Thyroid gland (tissue), 4 donors: ENCODE results near the gene PVRIG. TPM values are rescaled to one million over a fixed set of nuclear protein-coding genes. Genes with fewer than 3 reads are reported as not detected.
"Not testable (repeated sequence)": the region's sequence is repeated elsewhere in the genome, so short reads cannot be mapped to it uniquely, and the experiment has no call there.

Experiments used
- DNase-seq, 2 donors: peaks; one replicate each; pipeline ENCODE4 v3.0.0-alpha.2; 2019
- H3K27ac ChIP-seq, 3 donors: fragments of 200-600 bp; sonication (generic); 1 replicate in 2 of 3; 2 replicates in 1 of 3; pipeline ENCODE4 v1.5.1; 2016 to 2019; ENCODE audit warnings: mild to moderate bottlenecking in 1 of 3, moderate library complexity in 1 of 3
- H3K27me3 ChIP-seq: fragments of 200-600 bp; sonication (generic); one replicate; pipeline ENCODE4 v1.5.1; 2019
- H3K36me3 ChIP-seq, 2 donors: fragments of 200-600 bp; sonication (generic); one replicate each; pipeline ENCODE4 v1.5.1; 2016 to 2019
- H3K4me1 ChIP-seq, 2 donors: fragments of 200-600 bp; sonication (generic); one replicate each; pipeline ENCODE4 v1.5.1; 2017 to 2019
- H3K4me3 ChIP-seq, 3 donors: fragments of 200-600 bp; sonication (generic); replicated peaks in 1 of 3; 1 replicate in 2 of 3; 2 replicates in 1 of 3; pipeline ENCODE4 v1.5.1; 2016; ENCODE audit warnings: mild to moderate bottlenecking in 1 of 3
- H3K9me3 ChIP-seq: fragments of 200-600 bp; sonication (generic); one replicate; pipeline ENCODE4 v1.5.1; 2017
- POLR2A ChIP-seq, 2 donors: fragments of 450-650 bp; IDR thresholded peaks; one replicate each; pipeline ENCODE4 v1.6.1; 2017; ENCODE audit warnings: antibody characterized with exemption in 2 of 2, mild to moderate bottlenecking in 2 of 2, moderate library complexity in 1 of 2
- WGBS, 2 donors: methylation state at CpG; one replicate each; pipeline ENCODE4 v1.1.5; 2017; 5-methylcytosine and 5-hydroxymethylcytosine counted together
- intact Hi-C: fragments of 100-400 bp; cut with DNase I; formaldehyde crosslinking; loops from one replicate; pipeline ENCODE4 v1.15.1; 2023
- total RNA-seq, 4 donors: library from RNA; depleted of rRNA; stranded (reverse); fragments of >200 nt; gene quantifications; one replicate each; pipeline ENCODE4 v1.2.3, GENCODE V29; 2016
- TF ChIP-seq, protein P1 (sequence below), 6 experiments: fragments of 200-600 bp in 3 of 6; fragments of 450-650 bp in 3 of 6; sonication (generic) in 3 of 6; IDR thresholded peaks; one replicate each; pipeline ENCODE4 v1.5.1; 2016 to 2019; ENCODE audit warnings: antibody characterized with exemption in 6 of 6, mild to moderate bottlenecking in 2 of 6, inconsistent platforms in 1 of 6, moderate library complexity in 1 of 6

Gene PVRIG
- total RNA-seq, 4 donors from 2014 or later, result 0.42 to 2.6 TPM; not detected in 2

DNA sequence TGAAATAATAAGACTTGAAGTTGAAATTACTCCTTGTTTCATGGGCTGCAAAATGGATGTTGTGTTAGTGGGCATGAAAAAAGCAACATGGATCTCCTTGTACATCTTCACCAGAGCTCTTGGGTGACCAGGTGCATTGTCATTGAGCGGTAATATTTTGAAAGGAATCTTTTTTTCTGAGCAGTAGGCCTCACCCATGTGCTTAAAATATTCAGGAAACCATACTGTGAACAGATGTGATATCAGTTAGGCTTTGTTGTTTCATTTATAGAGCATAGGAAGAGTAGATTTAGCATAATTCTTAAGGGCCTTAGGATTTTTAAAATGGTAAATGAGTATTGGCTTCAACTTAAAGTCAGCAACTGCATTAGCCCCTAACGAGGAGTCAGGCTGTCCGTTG, 26.8 kb upstream of the PVRIG start:
- Histone ChIP-seq H3K4me3 (no peak overlapping the region), H3K4me1 (peaks cover 0 to 15% of the 10 kb centered on the region in 2 donors), H3K27me3 (no peaks in the 10 kb centered on the region), H3K36me3 (no peaks in the 10 kb centered on the region), H3K9me3 (no peaks in the 10 kb centered on the region), H3K27ac (no peak overlapping the region)
- intact Hi-C loops, result no loop called here
- no peak for TF ChIP-seq POLR2A (IDR thresholded peaks at IDR 0.05)
- TF ChIP-seq, protein P1, sequence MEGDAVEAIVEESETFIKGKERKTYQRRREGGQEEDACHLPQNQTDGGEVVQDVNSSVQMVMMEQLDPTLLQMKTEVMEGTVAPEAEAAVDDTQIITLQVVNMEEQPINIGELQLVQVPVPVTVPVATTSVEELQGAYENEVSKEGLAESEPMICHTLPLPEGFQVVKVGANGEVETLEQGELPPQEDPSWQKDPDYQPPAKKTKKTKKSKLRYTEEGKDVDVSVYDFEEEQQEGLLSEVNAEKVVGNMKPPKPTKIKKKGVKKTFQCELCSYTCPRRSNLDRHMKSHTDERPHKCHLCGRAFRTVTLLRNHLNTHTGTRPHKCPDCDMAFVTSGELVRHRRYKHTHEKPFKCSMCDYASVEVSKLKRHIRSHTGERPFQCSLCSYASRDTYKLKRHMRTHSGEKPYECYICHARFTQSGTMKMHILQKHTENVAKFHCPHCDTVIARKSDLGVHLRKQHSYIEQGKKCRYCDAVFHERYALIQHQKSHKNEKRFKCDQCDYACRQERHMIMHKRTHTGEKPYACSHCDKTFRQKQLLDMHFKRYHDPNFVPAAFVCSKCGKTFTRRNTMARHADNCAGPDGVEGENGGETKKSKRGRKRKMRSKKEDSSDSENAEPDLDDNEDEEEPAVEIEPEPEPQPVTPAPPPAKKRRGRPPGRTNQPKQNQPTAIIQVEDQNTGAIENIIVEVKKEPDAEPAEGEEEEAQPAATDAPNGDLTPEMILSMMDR (IDR thresholded peaks at IDR 0.05), result no peak
- no peak for DNase-seq
- 77 to 98% methylated on average over 3 of the region's 3 CpGs for WGBS, 2 donors

- Histone ChIP-seq H3K4me1 (peaks cover 0 to 15% of the 10 kb centered on the region in 2 donors), H3K4me3 (no peak overlapping the region), H3K9me3 (no peaks in the 10 kb centered on the region), H3K36me3 (no peaks in the 10 kb centered on the region), H3K27ac (no peak overlapping the region), H3K27me3 (no peaks in the 10 kb centered on the region)
- intact Hi-C loops, result no loop called here
- WGBS, 2 donors, result 75 to 82% methylated on average over 2 of the region's 2 CpGs
- no peak for DNase-seq
- TF ChIP-seq POLR2A (IDR thresholded peaks at IDR 0.05), result no peak
- TF ChIP-seq, protein P1 (IDR thresholded peaks at IDR 0.05), result no peak
These were observed 24.5 kb upstream of the PVRIG start for GRCh38 chr7:100195222-100195621.

- H3K9me3 ChIP-seq, DNase-seq, intact Hi-C loops, H3K36me3 ChIP-seq, H3K27ac ChIP-seq, H3K4me3 ChIP-seq, H3K27me3 ChIP-seq: not testable (repeated sequence)
- WGBS, 2 donors, result 97 to 98% methylated on average over 6 of the region's 6 CpGs
- peaks cover 0 to 15% of the 10 kb centered on the region in 2 donors for H3K4me1 ChIP-seq
These were observed 23.8 kb upstream of the PVRIG start for GRCh38 chr7:100195901-100196322.

DNA sequence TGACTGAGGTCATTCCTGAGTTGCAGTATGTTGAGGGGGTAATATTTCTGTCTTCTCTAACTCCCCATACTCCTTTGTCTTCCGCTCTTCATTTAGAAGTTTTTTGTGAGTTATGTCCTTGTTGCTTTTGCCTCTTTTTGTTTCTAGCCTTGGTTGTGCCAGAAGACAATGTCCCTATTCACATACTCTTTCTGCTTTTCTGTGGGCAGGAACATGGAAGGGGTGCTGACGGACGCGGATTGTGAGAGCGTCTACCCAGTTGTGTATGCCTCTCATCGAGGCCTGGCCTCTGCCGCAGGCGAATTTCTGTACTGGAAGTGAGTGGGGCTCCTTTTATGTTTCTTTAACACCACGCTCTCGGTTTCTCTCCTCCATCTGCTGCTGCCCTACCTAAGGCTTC, 21.5 kb upstream of the PVRIG start:
- no peaks in the 10 kb centered on the region for H3K27me3 ChIP-seq
- 92 to 93% methylated on average over 10 of the region's 10 CpGs for WGBS, 2 donors
- H3K4me1 ChIP-seq, result no peaks in the 10 kb centered on the region
- H3K36me3 ChIP-seq, result no peaks in the 10 kb centered on the region
- H3K9me3 ChIP-seq, result no peaks in the 10 kb centered on the region
- H3K4me3 ChIP-seq, result no peak overlapping the region
- TF ChIP-seq, protein P1 (IDR thresholded peaks at IDR 0.05), result no peak
- TF ChIP-seq POLR2A (IDR thresholded peaks at IDR 0.05), result no peak
- no peak overlapping the region for H3K27ac ChIP-seq
- no peak for DNase-seq
- intact Hi-C loops, result no loop called here

DNA sequence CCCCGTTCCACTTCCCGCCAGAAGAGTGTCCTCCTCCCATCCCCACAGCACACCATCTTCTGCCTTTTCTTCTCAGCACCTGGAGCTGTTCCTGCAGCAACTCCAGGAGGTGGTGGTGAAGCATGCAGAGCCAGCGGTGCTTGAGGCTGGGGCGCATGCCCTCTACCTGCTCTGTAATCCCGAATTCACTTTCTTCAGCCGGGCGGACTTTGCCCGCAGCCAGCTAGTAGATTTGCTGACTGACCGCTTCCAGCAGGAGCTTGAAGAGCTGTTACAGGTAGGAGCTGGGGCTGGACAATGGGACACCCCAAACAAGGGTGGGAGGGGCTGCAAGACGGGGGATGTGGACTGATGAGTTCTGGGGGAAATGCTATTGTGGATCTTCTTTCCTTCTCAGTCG, 19.1 kb upstream of the PVRIG start:
- TF ChIP-seq, protein P1 (IDR thresholded peaks at IDR 0.05), result no peak
- no peak for TF ChIP-seq POLR2A (IDR thresholded peaks at IDR 0.05)
- Histone ChIP-seq H3K4me3 (no peak overlapping the region), H3K9me3 (no peaks in the 10 kb centered on the region), H3K27me3 (no peaks in the 10 kb centered on the region), H3K27ac (no peak overlapping the region), H3K36me3 (no peaks in the 10 kb centered on the region), H3K4me1 (no peaks in the 10 kb centered on the region)
- intact Hi-C loops, result no loop called here
- no peak for DNase-seq
- WGBS, 2 donors, result 53 to 62% methylated on average over 11 of the region's 11 CpGs

DNA sequence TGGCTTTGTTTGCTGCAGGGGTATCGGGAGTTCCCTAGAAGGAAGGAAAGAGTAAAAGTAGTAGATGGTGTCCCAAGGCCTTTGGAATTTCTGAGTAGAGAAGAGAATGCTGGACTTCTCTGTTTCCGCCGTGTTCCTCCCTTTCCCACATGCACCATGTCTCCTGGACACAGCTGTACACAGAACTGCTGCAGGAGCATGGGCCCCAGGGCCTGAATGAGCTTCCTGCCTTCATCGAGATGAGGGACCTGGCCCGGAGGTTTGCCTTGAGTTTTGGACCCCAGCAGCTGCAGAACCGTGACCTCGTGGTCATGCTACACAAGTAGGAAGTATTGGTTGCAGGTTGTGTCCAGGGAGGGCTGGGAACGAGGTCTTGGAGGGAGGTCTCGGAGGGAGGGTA, 15.3 kb upstream of the PVRIG start:
- no peak for DNase-seq

More for the DNA sequence above, 15.3 kb upstream of the PVRIG start:
- Histone ChIP-seq H3K4me3 (no peak overlapping the region), H3K4me1 (no peaks in the 10 kb centered on the region), H3K36me3 (no peaks in the 10 kb centered on the region), H3K9me3 (no peaks in the 10 kb centered on the region), H3K27ac (no peak overlapping the region), H3K27me3 (no peaks in the 10 kb centered on the region)
- 87 to 90% methylated on average over 9 of the region's 9 CpGs for WGBS, 2 donors
- TF ChIP-seq POLR2A (IDR thresholded peaks at IDR 0.05), result no peak
- TF ChIP-seq, protein P1 (IDR thresholded peaks at IDR 0.05), result no peak
- intact Hi-C loops, result no loop called here
